ENCODE results near the gene TMED3. TPM values are rescaled to one million over a fixed set of nuclear protein-coding genes. Genes with fewer than 3 reads are reported as not detected.

Gene TMED3
- total and polyA plus RNA-seq, 9 of the 15 experiments (the other 6 are each of a cell fraction or from before 2014, with no cell fraction given) = 6.1 to 89.6 (median 51.4) TPM

DNA sequence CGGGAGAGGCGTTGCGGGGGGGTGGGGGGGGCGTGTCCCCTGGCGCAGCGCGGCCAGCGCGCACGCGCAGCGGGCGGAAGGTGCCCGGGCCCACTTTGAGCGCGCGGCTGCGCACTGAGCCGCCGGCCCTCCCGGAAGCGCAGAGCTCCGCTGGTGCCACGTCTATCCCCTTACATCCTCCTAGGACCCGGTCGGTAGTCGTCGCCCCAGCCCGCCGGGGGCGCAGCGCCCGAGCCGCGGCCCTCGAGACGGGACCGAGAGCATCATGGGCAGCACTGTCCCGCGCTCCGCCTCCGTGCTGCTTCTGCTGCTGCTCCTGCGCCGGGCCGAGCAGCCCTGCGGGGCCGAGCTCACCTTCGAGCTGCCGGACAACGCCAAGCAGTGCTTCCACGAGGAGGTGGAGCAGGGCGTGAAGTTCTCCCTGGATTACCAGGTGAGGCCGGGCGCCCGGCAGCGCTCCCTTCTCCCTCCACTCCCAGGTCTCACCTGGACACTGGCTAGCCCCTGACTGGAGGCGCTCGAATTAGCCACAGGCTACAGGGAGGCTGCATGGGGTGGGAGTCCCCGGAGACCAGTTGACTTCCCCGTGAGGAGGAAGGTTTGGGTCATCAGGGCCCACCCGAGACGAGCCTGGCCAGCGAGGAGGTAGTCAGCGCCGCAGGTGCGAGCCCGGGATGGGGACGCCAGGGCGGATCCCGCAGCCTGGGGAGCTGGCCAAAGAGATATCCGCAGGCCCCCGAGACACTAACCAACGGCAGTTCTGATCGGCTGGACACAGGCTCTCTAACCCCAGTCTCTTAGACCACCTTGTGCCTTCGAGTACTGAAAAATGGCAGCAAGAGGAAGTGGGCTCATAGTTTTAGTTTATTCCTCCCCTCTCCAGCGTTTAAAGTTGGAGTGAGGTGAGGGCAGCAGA, at the start of gene TMED3 (continued):
- TF ChIP-seq ARID3B (CRISPR knock-in tag; IDR thresholded peaks at IDR 0.05; ENCODE audit: borderline replicate concordance) (no peak), ZNF518B (CRISPR knock-in tag; IDR thresholded peaks at IDR 0.05) (no peak), ZNF140 (CRISPR knock-in tag; IDR thresholded peaks at IDR 0.05) (no peak), ZFPM2 (CRISPR knock-in tag; IDR thresholded peaks at IDR 0.05) (no peak), CBX8 (IDR thresholded peaks at IDR 0.05; ENCODE audit: borderline replicate concordance, extremely low read depth, low read depth, low read length, poor library complexity, severe bottlenecking) (no peak), BRCA1 (IDR thresholded peaks at IDR 0.05) (no peak), BRCA1 (CRISPR knock-in tag; IDR thresholded peaks at IDR 0.05) (no peak), ILK (tag; IDR thresholded peaks at IDR 0.05; ENCODE audit: borderline replicate concordance, low read depth) (no peak), RBM15 (IDR thresholded peaks at IDR 0.05; ENCODE audit: insufficient read depth, low read length) (no peak), SNRNP70 (optimal IDR thresholded peaks at IDR 0.05; ENCODE audit: low read depth, low read length) (no peak), ZNF778 (CRISPR knock-in tag; IDR thresholded peaks at IDR 0.05) (no peak)
